NB4 (cell line): ENCODE measurements around the gene ADAM11.

Source experiments
- CTCF ChIP-seq: IDR thresholded peaks from one replicate; pipeline ENCODE4 v1.5.1; 2012; ENCODE audit warnings: low read depth, low read length
- POLR2A ChIP-seq: IDR thresholded peaks from 2 replicates; pipeline ENCODE4 v1.6.1; 2011; ENCODE audit warnings: mild to moderate bottlenecking; ENCODE audit not compliant: insufficient read length; ENCODE audit errors: extremely low read depth

GRCh38 chr17:44734272-44734671, 24.5 kb upstream of the ADAM11 start:
- TF ChIP-seq CTCF (no peak), POLR2A (no peak)
